ENCODE data around the gene BSND. TPM values are rescaled to one million over a fixed set of nuclear protein-coding genes. Genes with fewer than 3 reads are reported as not detected.

BSND gene
- total RNA-seq, 4 donors from 2014 or later: not detected

GRCh38 chr1:55057270-55057955 lies 58.7 kb downstream of the BSND start:
- H3K9me3 ChIP-seq: no peaks in the 10 kb centered on the region
- WGBS, 2 donors: 89 to 93% methylated on average over 3 to 10 of the region's 15 CpGs
- TF ChIP-seq POLR2A (IDR thresholded peaks at IDR 0.05) (no peak), CTCF (IDR thresholded peaks at IDR 0.05) (no peak)
- peaks cover 0 to 4% (median 0%) of the 10 kb centered on the region in 3 donors for H3K4me1 ChIP-seq
- no peak overlapping the region for H3K27ac ChIP-seq
- peaks cover 0 to 29% (median 0%) of the 10 kb centered on the region in 3 donors for H3K36me3 ChIP-seq
- no peak for DNase-seq
- intact Hi-C loops (cut with DNase I): no loop called here
- H3K4me3 ChIP-seq: no peak overlapping the region
- no peaks in the 10 kb centered on the region for H3K27me3 ChIP-seq

- Histone ChIP-seq H3K4me1 (peaks cover 0 to 4% (median 0%) of the 10 kb centered on the region in 3 donors), H3K27me3 (no peaks in the 10 kb centered on the region), H3K4me3 (no peak overlapping the region), H3K9me3 (no peaks in the 10 kb centered on the region), H3K27ac (no peak overlapping the region), H3K36me3 (peaks cover 0 to 24% (median 0%) of the 10 kb centered on the region in 3 donors)
- TF ChIP-seq CTCF (IDR thresholded peaks at IDR 0.05): no peak
- TF ChIP-seq POLR2A (IDR thresholded peaks at IDR 0.05): no peak
- intact Hi-C loops (cut with DNase I): no loop called here
- no peak for DNase-seq
- 69 to 80% methylated on average over 2 to 3 of the region's 6 CpGs for WGBS, 2 donors
These were observed 59.2 kb downstream of the BSND start for GRCh38 chr1:55057956-55058298.

GRCh38 chr1:55059302-55060132 lies 60.8 kb downstream of the BSND start:
- TF ChIP-seq POLR2A (IDR thresholded peaks at IDR 0.05) (no peak), CTCF (IDR thresholded peaks at IDR 0.05) (no peak)
- H3K4me1 ChIP-seq: peaks cover 0 to 14% (median 0%) of the 10 kb centered on the region in 3 donors
- no peak overlapping the region for H3K27ac ChIP-seq
- DNase-seq: no peak
- no peaks in the 10 kb centered on the region for H3K9me3 ChIP-seq
- WGBS, 2 donors: 90 to 92% methylated on average over 2 to 8 of the region's 14 CpGs
- no peaks in the 10 kb centered on the region for H3K27me3 ChIP-seq
- H3K4me3 ChIP-seq: no peak overlapping the region
- intact Hi-C loops (cut with DNase I): no loop called here
- H3K36me3 ChIP-seq: peaks cover 0 to 24% (median 0%) of the 10 kb centered on the region in 3 donors

- intact Hi-C loops (cut with DNase I): no loop called here
- Histone ChIP-seq H3K36me3 (peaks cover 0 to 26% (median 0%) of the 10 kb centered on the region in 3 donors), H3K4me3 (no peak overlapping the region), H3K27me3 (no peaks in the 10 kb centered on the region), H3K4me1 (peaks cover 0 to 23% (median 2%) of the 10 kb centered on the region in 3 donors), H3K27ac (no peak overlapping the region), H3K9me3 (no peaks in the 10 kb centered on the region)
- WGBS, 2 donors: 64 to 68% methylated on average over 10 to 13 of the region's 14 CpGs
- no peak for DNase-seq
- TF ChIP-seq POLR2A (IDR thresholded peaks at IDR 0.05) (no peak), CTCF (IDR thresholded peaks at IDR 0.05) (no peak)
These were observed 61.6 kb downstream of the BSND start for GRCh38 chr1:55060133-55060999.

Measured in esophagus squamous epithelium (tissue), 5 donors.